LoVo (cell line): ENCODE data around the gene MAP3K21.

Experiments used
- DNase-seq: peaks from one replicate; pipeline ENCODE4 v3.0.0-alpha.2; 2016; ENCODE audit warnings: low spot score

The MAP3K21 gene

GRCh38 chr1:233390842-233391737 lies 63.6 kb downstream of the MAP3K21 start:
- peak; percentile 45 for DNase-seq

GRCh38 chr1:233393084-233393840 lies 65.7 kb downstream of the MAP3K21 start:
- no peak for DNase-seq

- DNase-seq, result no peak
Observed at GRCh38 chr1:233393926-233394680, 66.6 kb downstream of the MAP3K21 start.

- peak; percentile 72 for DNase-seq
Observed at GRCh38 chr1:233394860-233395717, 67.6 kb downstream of the MAP3K21 start.

GRCh38 chr1:233395863-233396646 lies 68.5 kb downstream of the MAP3K21 start:
- DNase-seq, result no peak

- DNase-seq, result no peak
Observed at GRCh38 chr1:233406339-233406960, 78.9 kb downstream of the MAP3K21 start.

- DNase-seq, result no peak
Observed at GRCh38 chr1:233406994-233407631, 79.6 kb downstream of the MAP3K21 start.

GRCh38 chr1:233409540-233409939 lies 82.0 kb downstream of the MAP3K21 start:
- DNase-seq, result no peak

GRCh38 chr1:233410906-233411305 lies 83.4 kb downstream of the MAP3K21 start:
- no peak for DNase-seq

GRCh38 chr1:233412812-233413211 lies 85.3 kb downstream of the MAP3K21 start:
- DNase-seq, result no peak

- no peak for DNase-seq
Observed at GRCh38 chr1:233421293-233421692, 93.8 kb downstream of the MAP3K21 start.

- no peak for DNase-seq
Observed at GRCh38 chr1:233424779-233425178, 97.3 kb downstream of the MAP3K21 start.

- DNase-seq, result no peak
Observed at GRCh38 chr1:233427907-233428306, 100.4 kb downstream of the MAP3K21 start.

GRCh38 chr1:233431753-233432403 lies 104.4 kb downstream of the MAP3K21 start:
- no peak for DNase-seq

GRCh38 chr1:233432916-233433315 lies 105.4 kb downstream of the MAP3K21 start:
- DNase-seq, result no peak

- no peak for DNase-seq
Observed at GRCh38 chr1:233433436-233434210, 106.1 kb downstream of the MAP3K21 start.
